Lung (tissue), 12 donors: Measurements from ENCODE around the gene HERPUD1. TPM values are rescaled to one million over a fixed set of nuclear protein-coding genes. Genes with fewer than 3 reads are reported as not detected.

Source experiments
- ATAC-seq: fragments of 200-7000 bp; cut with Tn5 transposase; one replicate; pipeline ENCODE4 v1.9.1; 2020; ENCODE audit warnings: moderate number of reproducible peaks; ENCODE audit not compliant: insufficient read depth, low FRiP score
- DNase-seq, 3 donors: peaks; one replicate each; pipeline ENCODE4 v3.0.0-alpha.2; 2013 to 2017
- H3K27ac ChIP-seq, 2 donors: one replicate each; pipeline ENCODE4 v1.5.1; 2013; ENCODE audit warnings: mild to moderate bottlenecking in 2 of 2, moderate library complexity in 2 of 2, control low read depth in 1 of 2, inconsistent platforms in 1 of 2, low read depth in 1 of 2, low read length in 1 of 2
- H3K27me3 ChIP-seq, 3 donors: one replicate each; pipeline ENCODE4 v1.5.1; 2013; ENCODE audit warnings: low read length in 2 of 3; ENCODE audit not compliant: control insufficient read depth in 3 of 3, insufficient read depth in 3 of 3
- H3K36me3 ChIP-seq, 4 donors: one replicate each; pipeline ENCODE4 v1.5.1; 2013; ENCODE audit warnings: low read length in 4 of 4, mild to moderate bottlenecking in 1 of 4, moderate library complexity in 1 of 4; ENCODE audit not compliant: control insufficient read depth in 4 of 4, insufficient read depth in 4 of 4
- H3K4me1 ChIP-seq, 5 donors: one replicate each; pipeline ENCODE4 v1.5.1; 2013; ENCODE audit warnings: low read length in 5 of 5, mild to moderate bottlenecking in 2 of 5, moderate library complexity in 1 of 5; ENCODE audit not compliant: control insufficient read depth in 5 of 5, insufficient read depth in 5 of 5
- H3K4me3 ChIP-seq: one replicate; pipeline ENCODE4 v1.5.1; 2013; ENCODE audit warnings: mild to moderate bottlenecking, control low read depth, moderate library complexity
- H3K9ac ChIP-seq, 2 donors: one replicate each; pipeline ENCODE4 v1.5.1; 2013; ENCODE audit warnings: low read length in 2 of 2, control low read depth in 1 of 2; ENCODE audit not compliant: insufficient read depth in 1 of 2
- H3K9me3 ChIP-seq, 4 donors: one replicate each; pipeline ENCODE4 v1.5.1; 2013; ENCODE audit warnings: low read length in 3 of 4, mild to moderate bottlenecking in 1 of 4, moderate library complexity in 1 of 4; ENCODE audit not compliant: control insufficient read depth in 4 of 4, insufficient read depth in 3 of 4
- WGBS, 2 donors: extraction: QIAGEN DNeasy Blood & Tissue Kit; methylation state at CpG; one replicate each; pipeline ENCODE4 v1.1.7; 2013; 5-methylcytosine and 5-hydroxymethylcytosine counted together
- polyA plus RNA-seq, 2 donors: library from polyadenylated mRNA; stranded (reverse); fragments of 200-250 nt; gene quantifications; one replicate each; pipeline ENCODE4 v1.2.1, GENCODE V29; 2013
- total RNA-seq, 2 donors: library from RNA; depleted of rRNA in 1 of 2; stranded (reverse); fragments of >200 nt in 1 of 2; gene quantifications; one replicate each; pipeline ENCODE4 v1.2.1, GENCODE V29; 2014 to 2021
- TF ChIP-seq, protein P1 (sequence below): IDR thresholded peaks from 2 replicates; pipeline ENCODE4 v1.5.1; 2012; ENCODE audit warnings: mild to moderate bottlenecking; ENCODE audit errors: control extremely low read depth, extremely low read depth
- donor health status: control.
- donor health status: control.
- donor health status: Bipolar disorder and iron deficiency.
- donor health status: healthy.
- donor health status: DM: yes; HTN: yes; CAD: no.

Gene HERPUD1
- total and polyA plus RNA-seq, 4 donors = 70.5 to 219 (median 144) TPM

DNA sequence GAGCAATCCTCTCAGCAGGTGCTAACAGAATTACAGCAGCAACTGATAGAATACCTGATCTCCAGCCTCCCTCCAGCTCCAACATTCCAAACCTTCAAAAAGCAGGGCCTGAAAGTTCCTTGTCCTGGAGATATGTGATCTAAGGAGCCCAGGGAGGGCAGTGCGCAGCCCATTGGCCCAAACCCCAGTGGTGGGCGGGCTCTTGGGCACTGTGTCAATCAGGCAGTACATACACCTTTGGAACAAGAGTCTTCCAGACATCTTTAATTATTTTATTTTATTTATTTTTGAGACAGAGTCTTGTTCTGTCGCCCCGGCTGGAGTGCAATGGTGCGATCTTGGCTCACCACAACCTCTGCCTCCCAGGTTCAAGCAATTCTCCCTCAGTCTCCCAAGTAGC is 42.7 kb upstream of the HERPUD1 start:
- Histone ChIP-seq H3K36me3 (no peaks in the 10 kb centered on the region), H3K4me1 (no peaks in the 10 kb centered on the region), H3K27ac (no peak overlapping the region), H3K27me3 (no peaks in the 10 kb centered on the region), H3K4me3 (peak overlapping the region; percentile 5), H3K9me3 (no peaks in the 10 kb centered on the region), H3K9ac (no peak overlapping the region)
- ATAC-seq (no peak), DNase-seq (no peak)
- TF ChIP-seq, protein P1, sequence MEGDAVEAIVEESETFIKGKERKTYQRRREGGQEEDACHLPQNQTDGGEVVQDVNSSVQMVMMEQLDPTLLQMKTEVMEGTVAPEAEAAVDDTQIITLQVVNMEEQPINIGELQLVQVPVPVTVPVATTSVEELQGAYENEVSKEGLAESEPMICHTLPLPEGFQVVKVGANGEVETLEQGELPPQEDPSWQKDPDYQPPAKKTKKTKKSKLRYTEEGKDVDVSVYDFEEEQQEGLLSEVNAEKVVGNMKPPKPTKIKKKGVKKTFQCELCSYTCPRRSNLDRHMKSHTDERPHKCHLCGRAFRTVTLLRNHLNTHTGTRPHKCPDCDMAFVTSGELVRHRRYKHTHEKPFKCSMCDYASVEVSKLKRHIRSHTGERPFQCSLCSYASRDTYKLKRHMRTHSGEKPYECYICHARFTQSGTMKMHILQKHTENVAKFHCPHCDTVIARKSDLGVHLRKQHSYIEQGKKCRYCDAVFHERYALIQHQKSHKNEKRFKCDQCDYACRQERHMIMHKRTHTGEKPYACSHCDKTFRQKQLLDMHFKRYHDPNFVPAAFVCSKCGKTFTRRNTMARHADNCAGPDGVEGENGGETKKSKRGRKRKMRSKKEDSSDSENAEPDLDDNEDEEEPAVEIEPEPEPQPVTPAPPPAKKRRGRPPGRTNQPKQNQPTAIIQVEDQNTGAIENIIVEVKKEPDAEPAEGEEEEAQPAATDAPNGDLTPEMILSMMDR = no peak
- 94 to 98% methylated on average over 5 of the region's 5 CpGs for WGBS, 2 donors

DNA sequence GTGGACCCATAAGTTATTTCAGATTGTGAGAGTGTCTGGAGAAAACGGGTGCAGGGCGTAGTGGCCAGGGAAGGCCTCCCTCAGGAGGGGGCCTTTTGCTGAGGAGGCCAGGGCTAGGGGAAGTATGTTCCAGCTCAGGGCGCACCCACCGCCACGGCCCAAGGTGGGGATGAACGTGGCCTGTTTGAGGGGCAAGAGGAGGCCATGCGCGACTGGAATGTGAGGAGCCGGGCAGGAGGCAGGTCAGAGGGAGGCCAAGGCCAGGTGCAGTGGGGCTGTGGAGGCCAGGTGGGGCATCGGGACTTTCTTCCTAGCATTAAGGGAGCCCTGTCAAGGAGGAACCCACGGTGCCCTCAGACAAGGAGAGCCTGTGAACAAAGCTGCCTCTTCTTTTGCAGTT is 40.3 kb upstream of the HERPUD1 start:
- Histone ChIP-seq H3K4me3 (no peak overlapping the region), H3K36me3 (no peaks in the 10 kb centered on the region), H3K9me3 (no peaks in the 10 kb centered on the region), H3K9ac (no peak overlapping the region), H3K27ac (no peak overlapping the region), H3K4me1 (no peaks in the 10 kb centered on the region), H3K27me3 (no peaks in the 10 kb centered on the region)
- no peak for ATAC-seq
- DNase-seq = no peak
- TF ChIP-seq, protein P1 = no peak
- WGBS, 2 donors = 81 to 87% methylated on average over 11 of the region's 11 CpGs

DNA sequence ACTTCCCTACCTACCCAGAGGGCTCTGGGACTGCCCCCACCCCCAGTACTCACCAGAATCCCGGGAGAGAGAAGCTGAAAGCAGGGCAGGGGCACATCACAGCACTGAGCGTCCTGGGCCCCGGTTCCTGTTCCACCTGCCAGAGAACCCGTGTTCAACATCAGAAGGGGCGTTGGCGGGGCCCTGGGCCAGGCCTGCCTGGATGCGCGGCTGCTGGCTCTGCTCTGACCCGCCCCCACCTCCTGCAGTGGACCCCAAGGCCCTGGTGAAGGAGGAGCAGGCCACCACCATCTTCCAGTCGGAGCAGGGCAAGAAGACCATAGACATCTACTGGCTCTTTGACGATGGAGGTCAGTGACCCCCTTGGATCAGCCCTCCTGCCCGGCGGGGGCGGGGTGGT is 39.2 kb upstream of the HERPUD1 start:
- 91 to 94% methylated on average over 14 of the region's 14 CpGs for WGBS, 2 donors
- H3K27ac ChIP-seq = no peak overlapping the region
- TF ChIP-seq, protein P1 = no peak
- no peaks in the 10 kb centered on the region for H3K27me3 ChIP-seq
- DNase-seq (no peak), ATAC-seq (no peak)
- no peaks in the 10 kb centered on the region for H3K9me3 ChIP-seq
- no peak overlapping the region for H3K9ac ChIP-seq
- no peaks in the 10 kb centered on the region for H3K36me3 ChIP-seq
- H3K4me3 ChIP-seq = no peak overlapping the region
- H3K4me1 ChIP-seq = no peaks in the 10 kb centered on the region

DNA sequence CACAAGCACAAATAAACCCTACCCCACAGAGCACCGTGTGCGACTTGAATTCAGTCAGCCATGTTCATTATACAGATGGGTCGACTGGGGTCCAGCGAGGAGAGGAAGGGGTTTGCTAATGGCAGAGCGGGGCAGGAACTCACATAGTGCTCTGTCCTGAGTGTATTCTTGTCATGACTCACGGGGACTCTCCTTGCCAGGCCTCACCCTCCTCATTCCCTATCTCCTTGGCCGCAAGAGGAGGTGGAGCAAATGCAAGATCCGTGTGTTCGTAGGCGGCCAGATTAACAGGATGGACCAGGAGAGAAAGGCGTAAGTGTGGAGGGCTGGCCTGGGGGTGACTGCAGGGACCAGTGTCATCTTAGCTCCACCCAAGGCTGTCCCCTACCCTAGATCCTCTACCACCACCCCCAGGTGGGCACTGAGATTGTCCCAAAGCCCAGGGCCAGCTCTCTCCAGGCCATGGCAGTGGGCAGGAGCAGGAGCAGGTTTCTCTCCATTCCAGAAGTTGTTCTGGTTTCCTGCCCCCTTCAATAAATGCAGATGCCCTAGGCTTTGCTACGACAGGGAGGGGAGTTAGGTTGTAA is 37.5 kb upstream of the HERPUD1 start:
- 93 to 95% methylated on average over 12 of the region's 12 CpGs for WGBS, 2 donors
- H3K27ac ChIP-seq = no peak overlapping the region

More for the DNA sequence above, 37.5 kb upstream of the HERPUD1 start:
- no peak for DNase-seq
- Histone ChIP-seq H3K4me3 (no peak overlapping the region), H3K9ac (no peak overlapping the region), H3K27me3 (no peaks in the 10 kb centered on the region), H3K4me1 (no peaks in the 10 kb centered on the region), H3K9me3 (no peaks in the 10 kb centered on the region), H3K36me3 (no peaks in the 10 kb centered on the region)
- no peak for ATAC-seq
- TF ChIP-seq, protein P1 = no peak
